HepG2 (cell line): ENCODE results near the gene IFI35. TPM values are rescaled to one million over a fixed set of nuclear protein-coding genes. Genes with fewer than 3 reads are reported as not detected.

Experiments used
- CAMTA2 ChIP-seq: sonication (generic); formaldehyde crosslinking; IDR thresholded peaks from 2 replicates; pipeline ENCODE4 v1.4.0; 2020; ENCODE audit warnings: mild to moderate bottlenecking, missing genetic modification reagents, borderline replicate concordance
- FOXO4 ChIP-seq: sonication (generic); formaldehyde crosslinking; conservative IDR thresholded peaks from 2 replicates; pipeline ENCODE4 v1.8.1; 2023; ENCODE audit warnings: missing genetic modification reagents
- FUBP1 ChIP-seq: sonication (generic); formaldehyde crosslinking; IDR thresholded peaks from 2 replicates; pipeline ENCODE4 v1.5.1; 2020; ENCODE audit warnings: missing genetic modification reagents, mild to moderate bottlenecking, borderline replicate concordance
- GATAD2A ChIP-seq: IDR thresholded peaks from 2 replicates; pipeline ENCODE4 v1.6.1; 2016
- HNF1A ChIP-seq, 2 experiments: sonication (generic) in 1 of 2; formaldehyde crosslinking in 1 of 2; IDR thresholded peaks; 2 replicates each; pipeline versions ENCODE4 v1.4.0 to v1.6.1; 2016 to 2020; ENCODE audit warnings: borderline replicate concordance in 1 of 2, low read depth in 1 of 2, mild to moderate bottlenecking in 1 of 2, missing genetic modification reagents in 1 of 2
- PPARG ChIP-seq: conservative IDR thresholded peaks from 2 replicates; pipeline ENCODE4 v1.6.1; 2016; ENCODE audit warnings: missing biosample characterization, missing genetic modification reagents
- TBP ChIP-seq: sonication (generic); formaldehyde crosslinking; IDR thresholded peaks from 2 replicates; pipeline ENCODE4 v1.5.0; 2020; ENCODE audit warnings: missing genetic modification reagents
- TOE1 ChIP-seq: sonication (generic); formaldehyde crosslinking; IDR thresholded peaks from 2 replicates; pipeline ENCODE4 v1.4.0; 2020; ENCODE audit warnings: mild to moderate bottlenecking, missing genetic modification reagents
- ZFAT ChIP-seq: sonication (generic); formaldehyde crosslinking; conservative IDR thresholded peaks from 2 replicates; pipeline ENCODE4 v1.8.1; 2023; ENCODE audit warnings: missing genetic modification reagents, inconsistent platforms
- ZNF142 ChIP-seq: sonication (generic); formaldehyde crosslinking; IDR thresholded peaks from 2 replicates; pipeline ENCODE4 v1.4.0; 2020; ENCODE audit warnings: missing genetic modification reagents
- ZNF577 ChIP-seq: sonication (generic); formaldehyde crosslinking; IDR thresholded peaks from 2 replicates; pipeline ENCODE4 v1.4.0; 2020; ENCODE audit warnings: mild to moderate bottlenecking, low read depth, missing genetic modification reagents, borderline replicate concordance
- ZNF614 ChIP-seq: IDR thresholded peaks from 2 replicates; pipeline ENCODE4 v1.6.1; 2018; ENCODE audit warnings: missing biosample characterization, missing genetic modification reagents, inconsistent platforms, borderline replicate concordance
- polyA plus RNA-seq, 8 experiments: library from polyadenylated mRNA; depleted of rRNA in 3 of 8; stranded (reverse) in 7 of 8; unstranded in 1 of 8; fragments of >200 nt; fragmentation: Illumina TruSeq in 4 of 8; extraction: Trizol in 4 of 8; gene quantifications; 2 replicates each; pipeline versions ENCODE4 v1.2.1 to v1.2.3, GENCODE V29; 2011 to 2016; ENCODE audit warnings: low read depth in 4 of 8, missing spikeins in 1 of 8, mixed read lengths in 1 of 8; ENCODE audit not compliant: insufficient read depth in 1 of 8
- total RNA-seq, 5 experiments: library from RNA; depleted of rRNA; stranded (reverse); fragments of >200 nt; fragmentation: Illumina TruSeq; extraction: Trizol; gene quantifications; 2 replicates each; pipeline ENCODE4 v1.2.3, GENCODE V29; 2016; ENCODE audit warnings: low read depth in 1 of 5

IFI35 gene
- total and polyA plus RNA-seq, 2 of the 13 experiments (the other 11 are each of a cell fraction or from before 2014, with no cell fraction given): 28.9 to 38.1 TPM

- TF ChIP-seq HNF1A (IDR thresholded peaks at IDR 0.05; ENCODE audit: low read depth) (no peak), HNF1A (CRISPR knock-in tag; IDR thresholded peaks at IDR 0.05; ENCODE audit: borderline replicate concordance) (peak; percentile 27; the same call in 1 of the 2 replicates), PPARG (no peak), CAMTA2 (CRISPR knock-in tag) (no peak; the same call in 1 of the 2 replicates), ZNF614 (CRISPR knock-in tag) (0 out of 2 replicates have a peak, but pooled peaks have one; percentile 5), GATAD2A (no peak; the same call in 1 of the 2 replicates), TOE1 (CRISPR knock-in tag) (no peak), FOXO4 (peak; percentile 99), ZNF142 (CRISPR knock-in tag) (0 out of 2 replicates have a peak, but pooled peaks have one; percentile 28), ZFAT (CRISPR knock-in tag) (no peak), TBP (CRISPR knock-in tag) (0 out of 2 replicates have a peak, but pooled peaks have one; percentile 15), ZNF577 (CRISPR knock-in tag) (no peak), FUBP1 (CRISPR knock-in tag) (no peak)
Observed at GRCh38 chr17:42980766-42981397, 25.7 kb upstream of the IFI35 start (continued).
